Measurements from ENCODE around the gene ACP5.

GRCh38 chr19:11554160-11554559 lies 23.3 kb downstream of the ACP5 start:
- no peak for TF ChIP-seq CTCF (IDR thresholded peaks at IDR 0.05)
- TF ChIP-seq POLR2A (IDR thresholded peaks at IDR 0.05), result no peak

Measured in Peyer's patch (tissue), 4 donors.